Pericardium fibroblast (primary cell): ENCODE data around the gene ULBP2. TPM values are rescaled to one million over a fixed set of nuclear protein-coding genes. Genes with fewer than 3 reads are reported as not detected.

Experiments used
- total RNA-seq: library from RNA; depleted of rRNA; stranded (reverse); fragments of >200 nt; gene quantifications from 2 replicates; pipeline ENCODE4 v1.2.3, GENCODE V29; 2015

Gene ULBP2, protein sequence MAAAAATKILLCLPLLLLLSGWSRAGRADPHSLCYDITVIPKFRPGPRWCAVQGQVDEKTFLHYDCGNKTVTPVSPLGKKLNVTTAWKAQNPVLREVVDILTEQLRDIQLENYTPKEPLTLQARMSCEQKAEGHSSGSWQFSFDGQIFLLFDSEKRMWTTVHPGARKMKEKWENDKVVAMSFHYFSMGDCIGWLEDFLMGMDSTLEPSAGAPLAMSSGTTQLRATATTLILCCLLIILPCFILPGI
- total RNA-seq: 0.94 and 4.8 TPM in 2 replicates

DNA sequence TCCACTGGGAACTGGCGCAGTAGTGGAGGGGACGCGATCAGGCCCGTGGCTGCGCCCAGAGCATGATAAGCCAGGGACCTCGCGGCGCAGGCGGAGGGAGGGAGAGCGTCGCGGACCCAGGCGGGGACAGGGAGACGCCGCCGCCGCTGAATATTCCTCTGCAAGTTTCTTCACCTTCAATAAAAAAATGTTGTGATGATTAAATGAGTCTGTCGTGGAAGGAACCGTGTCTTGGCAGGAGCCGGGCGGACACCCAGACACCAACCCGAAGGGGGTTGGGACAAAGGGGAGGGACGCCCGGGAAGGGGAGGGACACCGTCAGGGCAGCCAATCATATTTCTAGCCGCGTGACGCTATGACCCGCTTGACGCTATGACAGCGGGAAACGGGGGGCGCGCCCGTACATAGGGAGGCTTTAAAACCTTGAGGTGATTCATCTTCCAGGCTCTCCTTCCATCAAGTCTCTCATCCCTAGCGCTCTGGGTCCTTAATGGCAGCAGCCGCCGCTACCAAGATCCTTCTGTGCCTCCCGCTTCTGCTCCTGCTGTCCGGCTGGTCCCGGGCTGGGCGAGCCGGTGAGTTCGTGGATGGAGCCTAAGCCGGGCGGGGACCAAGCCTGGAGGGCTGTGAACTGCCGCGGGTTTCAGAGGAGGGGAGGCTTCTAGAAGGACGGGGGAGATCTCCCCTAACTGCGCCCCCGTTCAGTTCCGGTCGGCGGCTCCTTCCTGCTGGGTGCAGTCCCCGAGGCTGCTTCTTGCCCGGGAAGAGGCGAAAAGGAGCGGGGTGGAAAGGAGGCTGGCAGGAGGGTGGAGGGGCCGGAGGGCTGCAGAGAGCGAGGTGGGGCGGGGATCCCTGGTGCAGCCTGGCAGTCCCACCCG lies at the start of gene ULBP2:
Gene ULBP2 (plus strand): TSS at position 432 of the 878 bp plus-strand sequence. CDS start 59 bp downstream, at position 491.

DNA sequence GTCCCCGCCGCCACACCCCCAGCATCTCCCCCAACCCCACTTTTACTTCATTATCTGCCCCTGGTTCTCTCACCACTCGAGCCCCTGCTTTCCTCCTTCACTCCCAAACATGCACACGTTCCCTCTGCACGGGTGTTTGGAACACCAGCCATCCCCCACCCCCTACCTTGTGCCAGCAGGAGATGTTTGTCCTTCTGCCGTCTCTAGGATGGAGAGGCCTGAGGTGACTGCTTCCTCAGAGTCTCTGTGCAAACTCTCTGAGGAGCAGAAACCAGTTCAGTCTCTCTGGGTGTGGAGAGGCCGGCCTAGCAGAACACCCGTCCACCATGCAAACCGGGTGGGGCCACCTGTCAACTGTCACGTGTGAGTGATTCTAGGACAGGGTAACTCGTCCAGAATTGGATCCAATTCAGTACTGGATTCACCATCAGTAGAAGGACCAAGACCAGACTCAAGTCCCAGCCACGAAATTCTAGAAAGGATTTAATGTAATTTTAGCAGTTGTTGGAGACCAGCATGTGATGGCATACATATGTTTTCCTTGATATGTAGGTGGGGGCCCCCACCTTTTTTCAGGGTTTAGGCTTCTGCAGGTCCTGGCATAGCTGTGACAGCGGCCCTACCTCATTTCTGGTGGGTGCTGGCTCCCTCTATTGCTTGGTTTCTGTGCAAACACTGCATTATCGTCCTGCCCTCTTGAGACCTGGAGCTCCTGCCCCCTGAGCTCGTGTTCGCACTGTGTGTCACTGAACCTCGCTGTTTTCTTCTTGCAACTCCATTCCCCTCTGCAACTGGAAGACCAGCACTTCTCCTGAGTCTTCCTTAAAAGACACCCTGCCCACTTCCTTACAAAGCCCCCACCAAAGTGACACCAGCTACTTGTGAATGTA lies 43.7 kb upstream of the ULBP2 start, which contains the start of gene RAET1E:
Gene RAET1E (minus strand): TSS at position 259 of the 890 bp plus-strand sequence. CDS start 7,212 bp downstream, outside the sequence.

DNA sequence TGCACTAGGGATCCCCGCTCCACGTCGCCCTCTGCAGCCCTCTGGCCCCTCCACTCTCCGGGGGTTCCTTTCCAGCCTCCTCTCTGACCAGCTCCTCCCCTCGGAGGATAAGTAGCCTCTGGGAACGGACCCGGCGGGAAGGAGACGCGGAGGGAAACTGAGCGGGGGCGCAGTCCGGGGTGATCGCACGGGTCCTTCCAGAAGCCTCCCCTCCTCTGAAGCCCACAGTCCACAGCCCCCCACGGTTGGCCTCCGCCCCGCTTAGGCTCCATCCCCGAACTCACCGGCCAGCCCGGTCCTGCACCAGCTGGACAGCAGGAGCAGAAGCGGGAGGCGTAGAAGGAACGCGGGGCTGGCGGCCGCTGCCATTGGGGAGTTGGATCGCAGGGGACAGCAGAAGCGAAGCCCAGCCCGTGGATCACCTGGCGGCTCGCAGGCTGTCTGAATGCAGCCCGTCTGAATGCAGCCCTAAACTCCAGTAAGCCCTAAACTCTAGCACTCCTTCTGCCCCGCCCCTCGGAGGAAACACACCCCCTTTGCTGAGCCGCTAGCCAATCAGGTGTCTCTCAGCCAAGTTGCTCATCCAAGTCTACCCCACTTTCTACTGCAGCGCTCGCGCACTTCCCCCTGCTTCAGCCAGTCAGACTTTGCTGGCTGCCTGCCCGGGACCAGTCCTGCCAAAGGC lies 19.0 kb upstream of the ULBP2 start, which contains the start of gene RAET1G:
Gene RAET1G (minus strand): TSS at position 480 of the 685 bp plus-strand sequence. CDS start 111 bp downstream, at position 369.

DNA sequence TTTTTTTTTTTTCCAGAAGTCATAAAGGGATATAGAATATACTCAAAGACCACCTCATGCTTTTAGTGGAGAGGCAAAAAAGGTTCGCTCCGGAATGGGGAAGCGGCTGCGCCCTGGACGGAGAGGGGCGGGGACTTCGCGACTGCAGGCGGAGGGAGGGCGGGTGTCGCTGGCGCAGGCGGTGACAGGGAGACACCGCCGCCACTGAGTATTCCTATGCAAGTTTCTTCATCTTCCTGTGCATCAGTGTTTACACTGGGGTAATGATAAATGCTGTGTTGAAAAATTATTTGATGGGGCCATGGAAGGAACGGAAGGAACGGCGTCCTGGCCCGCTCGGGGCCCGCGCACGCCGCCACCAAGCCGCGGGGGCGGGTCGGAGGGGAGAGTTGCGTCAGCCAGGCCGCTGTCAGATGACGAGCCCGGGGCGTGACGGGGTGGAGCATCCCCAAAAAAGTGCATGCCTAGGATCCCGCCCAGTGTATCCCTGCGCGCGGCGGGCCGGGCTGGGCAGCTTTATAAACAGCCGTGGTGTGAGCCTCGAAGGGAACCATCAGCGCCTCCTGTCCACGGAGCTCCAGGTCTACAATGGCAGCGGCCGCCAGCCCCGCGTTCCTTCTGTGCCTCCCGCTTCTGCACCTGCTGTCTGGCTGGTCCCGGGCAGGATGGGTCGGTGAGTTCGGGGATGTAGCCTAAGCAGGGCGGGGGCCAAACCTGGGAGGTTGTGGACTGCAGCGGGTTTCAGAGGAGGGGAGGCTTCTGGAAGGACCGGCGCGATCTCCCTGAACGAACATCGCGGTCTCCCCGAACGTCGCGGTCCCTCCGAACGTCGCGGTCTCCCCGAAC lies 21.9 kb downstream of the ULBP2 start, which contains the start of gene ULBP1:
Gene ULBP1 (plus strand): TSS at position 482 of the 846 bp plus-strand sequence. CDS start 107 bp downstream, at position 589.

Other genes with a start within 250 kb of the ULBP2 start
- 6.9 and 14.6 TPM in 2 replicates for gene LATS1, start 223.9 kb upstream of the ULBP2 start, total RNA-seq
- gene NUP43, start 195.5 kb upstream of the ULBP2 start, total RNA-seq: 9.2 and 13.2 TPM in 2 replicates
- 61.8 and 88.1 TPM in 2 replicates for gene PCMT1, start 192.3 kb upstream of the ULBP2 start, total RNA-seq
- gene LRP11, start 77.7 kb upstream of the ULBP2 start, total RNA-seq: 37.9 and 42.0 TPM in 2 replicates
- gene RAET1E, start 43.9 kb upstream of the ULBP2 start, total RNA-seq: 0.23 TPM in 1 of 2 replicates, not detected in the other
- gene RAET1G, start 18.9 kb upstream of the ULBP2 start, total RNA-seq: 0.82 TPM in 1 of 2 replicates, not detected in the other
- 2.0 and 2.1 TPM in 2 replicates for gene ULBP1, start 21.9 kb downstream of the ULBP2 start, total RNA-seq
- not detected in 2 replicates for gene RAET1L, start 83.5 kb downstream of the ULBP2 start, total RNA-seq
- 6.9 and 7.1 TPM in 2 replicates for gene ULBP3, start 127.1 kb downstream of the ULBP2 start, total RNA-seq
- not detected in 2 replicates for gene PPP1R14C, start 201.0 kb downstream of the ULBP2 start, total RNA-seq